Cardiac muscle cell (in vitro differentiated cells and primary cell): ENCODE data around the gene TP53BP1. TPM values are rescaled to one million over a fixed set of nuclear protein-coding genes. Genes with fewer than 3 reads are reported as not detected.

Experiments used
- polyA plus RNA-seq: library from polyadenylated mRNA; unstranded; fragments of >200 nt; fragmentation: Nextera tagmentation; extraction: Ambion mirVana; gene quantifications from 2 replicates; pipeline ENCODE4 v1.2.1, GENCODE V29; 2016
- total RNA-seq: library from RNA; depleted of rRNA; stranded (reverse); fragments of >200 nt; gene quantifications from 2 replicates; pipeline ENCODE4 v1.2.3, GENCODE V29; 2016

TP53BP1 gene
- total and polyA plus RNA-seq, 2 experiments from 2014 or later = 41.0 to 84.1 TPM

Other genes with a start within 250 kb of the TP53BP1 start
- gene TGM5, start 226.2 kb downstream of the TP53BP1 start, total RNA-seq = not detected in 2 replicates
- not detected in 2 replicates for gene TGM5, start 226.2 kb downstream of the TP53BP1 start, polyA plus RNA-seq
- not detected in 2 replicates for gene TGM7, start 190.9 kb downstream of the TP53BP1 start, total RNA-seq
- gene TGM7, start 190.9 kb downstream of the TP53BP1 start, polyA plus RNA-seq = not detected in 2 replicates
- gene LCMT2, start 162.6 kb downstream of the TP53BP1 start, total RNA-seq = 5.3 and 8.2 TPM in 2 replicates
- 7.7 and 11.6 TPM in 2 replicates for gene LCMT2, start 162.6 kb downstream of the TP53BP1 start, polyA plus RNA-seq
- 27.1 and 29.8 TPM in 2 replicates for gene ZSCAN29, start 122.1 kb downstream of the TP53BP1 start, total RNA-seq
- gene ZSCAN29, start 122.1 kb downstream of the TP53BP1 start, polyA plus RNA-seq = 10.9 and 13.7 TPM in 2 replicates
- 7.1 and 10.7 TPM in 2 replicates for gene TUBGCP4, start 122.1 kb downstream of the TP53BP1 start, total RNA-seq
- gene TUBGCP4, start 122.1 kb downstream of the TP53BP1 start, polyA plus RNA-seq = 16.3 and 19.1 TPM in 2 replicates
- gene MAP1A, start 24.5 kb upstream of the TP53BP1 start, total RNA-seq = 30.6 TPM in 2 replicates
- gene MAP1A, start 24.5 kb upstream of the TP53BP1 start, polyA plus RNA-seq = 13.8 and 19.3 TPM in 2 replicates
- gene PPIP5K1, start 97.1 kb upstream of the TP53BP1 start, total RNA-seq = 16.0 and 20.0 TPM in 2 replicates
- 16.5 and 17.6 TPM in 2 replicates for gene PPIP5K1, start 97.1 kb upstream of the TP53BP1 start, polyA plus RNA-seq
- gene CKMT1B, start 100.9 kb upstream of the TP53BP1 start, total RNA-seq = 1.5 and 3.8 TPM in 2 replicates
- 3.3 and 6.5 TPM in 2 replicates for gene CKMT1B, start 100.9 kb upstream of the TP53BP1 start, polyA plus RNA-seq
- 2.5 and 4.6 TPM in 2 replicates for gene STRC, start 125.6 kb upstream of the TP53BP1 start, total RNA-seq
- 0.95 and 5.6 TPM in 2 replicates for gene STRC, start 125.6 kb upstream of the TP53BP1 start, polyA plus RNA-seq
- 2.5 and 3.8 TPM in 2 replicates for gene CATSPER2, start 155.7 kb upstream of the TP53BP1 start, total RNA-seq
- 4.6 and 5.3 TPM in 2 replicates for gene CATSPER2, start 155.7 kb upstream of the TP53BP1 start, polyA plus RNA-seq
- 1.4 and 5.9 TPM in 2 replicates for gene CKMT1A, start 200.7 kb upstream of the TP53BP1 start, total RNA-seq
- 3.8 and 5.9 TPM in 2 replicates for gene CKMT1A, start 200.7 kb upstream of the TP53BP1 start, polyA plus RNA-seq